Skin epidermis (tissue), 12 donors: ENCODE measurements around the gene ZFTA.
"Not testable (repeated sequence)": the region's sequence is repeated elsewhere in the genome, so short reads cannot be mapped to it uniquely, and the experiment has no call there.

Source experiments
- H3K27ac ChIP-seq, 21 experiments: fragments of 200-600 bp; sonication (generic) in 11 of 21; one replicate each; pipeline ENCODE4 v1.5.0; 2020; ENCODE audit warnings: mild to moderate bottlenecking in 3 of 21, inconsistent platforms in 2 of 21, moderate library complexity in 2 of 21
- H3K4me3 ChIP-seq, 7 experiments: fragments of 200-600 bp; sonication (generic) in 2 of 7; one replicate each; pipeline ENCODE4 v1.5.0; 2020; ENCODE audit warnings: inconsistent platforms in 2 of 7, mild to moderate bottlenecking in 2 of 7, moderate library complexity in 1 of 7

The ZFTA gene

GRCh38 chr11:63783925-63784592, 15.5 kb upstream of the ZFTA start:
- Histone ChIP-seq H3K27ac (no peak overlapping the region), H3K4me3 (no peak overlapping the region)

GRCh38 chr11:63782749-63783148, 14.2 kb upstream of the ZFTA start:
- H3K27ac ChIP-seq: no peak overlapping the region
- H3K4me3 ChIP-seq: no peak overlapping the region

GRCh38 chr11:63779039-63779438, 10.5 kb upstream of the ZFTA start:
- no peak overlapping the region for H3K4me3 ChIP-seq
- no peak overlapping the region for H3K27ac ChIP-seq

GRCh38 chr11:63775191-63775590, 6.6 kb upstream of the ZFTA start:
- Histone ChIP-seq H3K27ac (no peak overlapping the region), H3K4me3 (no peak overlapping the region)

GRCh38 chr11:63771741-63772318, 3.3 kb upstream of the ZFTA start:
- not testable (repeated sequence) for H3K27ac ChIP-seq, H3K4me3 ChIP-seq

GRCh38 chr11:63770763-63771162, 2.2 kb upstream of the ZFTA start:
- no peak overlapping the region for H3K27ac ChIP-seq
- H3K4me3 ChIP-seq: no peak overlapping the region

GRCh38 chr11:63769714-63770455, 1.3 kb upstream of the ZFTA start:
- H3K27ac ChIP-seq: peak overlapping the region in 11 of 21 experiments; percentile 8 to 82 (median 75)
- H3K4me3 ChIP-seq: peak overlapping the region; percentile 62 to 87 (median 77)

- peak overlapping the region in 18 of 21 experiments; percentile 17 to 82 (median 70) for H3K27ac ChIP-seq
- peak overlapping the region; percentile 62 to 87 (median 77) for H3K4me3 ChIP-seq
Measured at GRCh38 chr11:63769042-63769713, 603 bp upstream of the ZFTA start.

GRCh38 chr11:63767565-63768236, 874 bp downstream of the ZFTA start:
- Histone ChIP-seq H3K27ac (peak overlapping the region in 20 of 21 experiments; percentile 6 to 89 (median 77)), H3K4me3 (peak overlapping the region; percentile 62 to 87 (median 77))

- peak overlapping the region in 13 of 21 experiments; percentile 9 to 89 (median 81) for H3K27ac ChIP-seq
- peak overlapping the region; percentile 62 to 87 (median 77) for H3K4me3 ChIP-seq
Measured at GRCh38 chr11:63767267-63767564, 1.4 kb downstream of the ZFTA start.

GRCh38 chr11:63766531-63767235, 1.9 kb downstream of the ZFTA start:
- Histone ChIP-seq H3K27ac (peak overlapping the region in 7 of 21 experiments; percentile 13 to 89 (median 70)), H3K4me3 (peak overlapping the region in 2 of 7 experiments; percentile 73 to 87)

- peak overlapping the region in 4 of 21 experiments; percentile 5 to 45 (median 22) for H3K27ac ChIP-seq
- H3K4me3 ChIP-seq: no peak overlapping the region
Measured at GRCh38 chr11:63765688-63766241, 2.8 kb downstream of the ZFTA start.

- Histone ChIP-seq H3K27ac (peak overlapping the region in 3 of 21 experiments; percentile 7 to 32 (median 21)), H3K4me3 (no peak overlapping the region)
Measured at GRCh38 chr11:63764679-63765647, 3.6 kb downstream of the ZFTA start.

GRCh38 chr11:63764340-63764678, 4.3 kb downstream of the ZFTA start:
- H3K4me3 ChIP-seq: no peak overlapping the region
- no peak overlapping the region for H3K27ac ChIP-seq

GRCh38 chr11:63763496-63764339, 4.9 kb downstream of the ZFTA start:
- peak overlapping the region in 4 of 7 experiments; percentile 8 to 39 (median 20) for H3K4me3 ChIP-seq
- H3K27ac ChIP-seq: peak overlapping the region in 1 of 21 experiments; percentile 63

GRCh38 chr11:63762654-63763495, 5.7 kb downstream of the ZFTA start:
- H3K4me3 ChIP-seq: peak overlapping the region in 6 of 7 experiments; percentile 3 to 39 (median 20)
- H3K27ac ChIP-seq: peak overlapping the region in 7 of 21 experiments; percentile 1 to 63 (median 7)
